Activated CD4-positive, alpha-beta T cell treated with anti-CD3 and anti-CD28 coated beads for 36 hours (primary cell): Measurements from ENCODE around the gene CTBP1. TPM values are rescaled to one million over a fixed set of nuclear protein-coding genes. Genes with fewer than 3 reads are reported as not detected.
"Not testable (repeated sequence)": the region's sequence is repeated elsewhere in the genome, so short reads cannot be mapped to it uniquely, and the experiment has no call there.

ENCODE experiments used
- ATAC-seq: fragments of 200-7000 bp; cut with Tn5 transposase; one replicate; pipeline ENCODE4 v1.10.0; 2021; ENCODE audit warnings: mild to moderate bottlenecking, moderate library complexity
- CTCF ChIA-PET: fragments of 350-600 bp; sonication (Branson Sonifier 250); formaldehyde crosslinking; loops from one replicate; lab custom pipeline; 2021; ENCODE audit warnings: antibody characterized with exemption; lab: Charles Lee
- POLR2A ChIA-PET: fragments of 350-600 bp; sonication (Branson Sonifier 250); formaldehyde crosslinking; loops from one replicate; lab custom pipeline; 2021; ENCODE audit warnings: antibody characterized with exemption, inconsistent platforms; lab: Charles Lee
- DNase-seq: peaks from one replicate; pipeline ENCODE4 v3.0.0-alpha.2; 2020
- H3K27ac Mint-ChIP-seq: one replicate; pipeline ENCODE4 v1.8.0; 2021; ENCODE audit warnings: mixed read lengths
- H3K27me3 Mint-ChIP-seq: one replicate; pipeline ENCODE4 v1.8.0; 2021; ENCODE audit warnings: mixed read lengths
- H3K36me3 Mint-ChIP-seq: one replicate; pipeline ENCODE4 v1.8.0; 2021; ENCODE audit warnings: low read depth, mixed read lengths
- H3K4me1 Mint-ChIP-seq: one replicate; pipeline ENCODE4 v1.8.0; 2021; ENCODE audit warnings: mixed read lengths
- H3K4me3 Mint-ChIP-seq: one replicate; pipeline ENCODE4 v1.8.0; 2021; ENCODE audit warnings: mild to moderate bottlenecking, moderate library complexity, mixed read lengths
- H3K9me3 Mint-ChIP-seq: one replicate; pipeline ENCODE4 v1.8.0; 2021; ENCODE audit warnings: low read depth, mixed read lengths
- intact Hi-C, 2 experiments: fragments of 100-400 bp; cut with DNase I in 1 of 2; cut with micrococcal nuclease in 1 of 2; formaldehyde crosslinking; loops; one replicate each; pipeline versions ENCODE4 v1.14.2 to v1.15.1; 2022 to 2024; cut with DNase I, micrococcal nuclease
- total RNA-seq, 2 experiments: library from RNA; stranded (reverse); gene quantifications; one replicate each; pipeline ENCODE4 v1.2.3, GENCODE V29; 2021

The CTBP1 gene
- total RNA-seq, 2 experiments from 2014 or later = 152 to 177 TPM

DNA sequence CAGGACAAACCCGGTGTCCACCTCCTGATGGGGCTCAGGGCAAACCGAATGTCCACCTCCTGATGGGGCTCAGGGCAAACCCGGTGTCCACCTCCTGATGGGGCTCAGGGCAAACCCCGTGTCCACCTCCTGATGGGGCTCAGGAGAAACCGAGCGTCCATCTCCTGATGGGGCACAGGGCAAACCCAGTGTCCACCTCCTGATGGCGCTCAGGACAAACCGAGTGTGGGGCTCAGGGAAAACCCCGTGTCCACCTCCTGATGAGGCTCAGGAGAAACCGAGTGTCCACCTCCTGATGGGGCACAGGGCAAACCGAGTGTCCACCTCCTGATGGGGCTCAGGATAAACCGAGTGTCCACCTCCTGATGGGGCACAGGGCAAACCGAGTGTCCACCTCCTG, 12.1 kb downstream of the CTBP1 start:
- POLR2A ChIA-PET, H3K9me3 Mint-ChIP-seq, H3K27me3 Mint-ChIP-seq, H3K4me3 Mint-ChIP-seq, H3K27ac Mint-ChIP-seq, ATAC-seq, DNase-seq, intact Hi-C loops, H3K4me1 Mint-ChIP-seq: not testable (repeated sequence)
- peaks cover 33% of the 10 kb centered on the region for H3K36me3 Mint-ChIP-seq
- CTCF ChIA-PET = interaction anchor here (0.5 kb wide), 1 partner anchor 734 kb away, joined by 3 read pairs; no protein-coding TSS in a partner anchor

DNA sequence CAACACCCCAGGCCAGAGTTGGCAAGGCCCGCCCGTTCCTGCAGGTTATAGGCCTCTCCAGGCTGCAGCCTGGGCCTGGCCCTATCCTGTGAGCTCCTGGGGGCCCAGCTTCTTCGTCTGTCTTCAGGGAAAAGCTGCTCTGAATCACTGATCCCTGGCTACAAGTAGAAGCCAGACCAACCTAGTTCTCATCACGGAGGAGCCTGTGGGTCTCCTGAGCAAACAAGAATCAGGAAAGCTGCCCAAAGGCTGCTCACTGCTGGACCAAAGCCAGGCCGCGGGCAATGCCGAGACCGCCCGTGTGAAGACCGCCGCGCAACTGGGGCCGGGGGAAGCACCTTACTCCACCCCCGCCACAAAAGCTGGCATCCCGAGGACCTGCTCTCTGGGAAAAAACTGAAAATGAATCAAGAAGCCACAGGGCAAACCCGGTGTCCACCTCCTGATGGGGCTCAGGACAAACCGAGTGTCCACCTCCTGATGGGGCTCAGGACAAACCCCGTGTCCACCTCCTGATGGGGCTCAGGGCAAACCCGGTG, 12.8 kb downstream of the CTBP1 start:
- H3K4me3 Mint-ChIP-seq = no peak overlapping the region
- no peak overlapping the region for H3K27ac Mint-ChIP-seq
- CTCF ChIA-PET = interaction anchor here (0.5 kb wide), 1 partner anchor 733 kb away, joined by 3 read pairs; no protein-coding TSS in a partner anchor
- peaks cover 35% of the 10 kb centered on the region for H3K36me3 Mint-ChIP-seq
- ATAC-seq (no peak), DNase-seq (no peak)
- no peaks in the 10 kb centered on the region for H3K4me1 Mint-ChIP-seq
- H3K27me3 Mint-ChIP-seq = no peaks in the 10 kb centered on the region
- intact Hi-C loops = no loop called here
- POLR2A ChIA-PET = no interaction called here
- H3K9me3 Mint-ChIP-seq = no peaks in the 10 kb centered on the region

DNA sequence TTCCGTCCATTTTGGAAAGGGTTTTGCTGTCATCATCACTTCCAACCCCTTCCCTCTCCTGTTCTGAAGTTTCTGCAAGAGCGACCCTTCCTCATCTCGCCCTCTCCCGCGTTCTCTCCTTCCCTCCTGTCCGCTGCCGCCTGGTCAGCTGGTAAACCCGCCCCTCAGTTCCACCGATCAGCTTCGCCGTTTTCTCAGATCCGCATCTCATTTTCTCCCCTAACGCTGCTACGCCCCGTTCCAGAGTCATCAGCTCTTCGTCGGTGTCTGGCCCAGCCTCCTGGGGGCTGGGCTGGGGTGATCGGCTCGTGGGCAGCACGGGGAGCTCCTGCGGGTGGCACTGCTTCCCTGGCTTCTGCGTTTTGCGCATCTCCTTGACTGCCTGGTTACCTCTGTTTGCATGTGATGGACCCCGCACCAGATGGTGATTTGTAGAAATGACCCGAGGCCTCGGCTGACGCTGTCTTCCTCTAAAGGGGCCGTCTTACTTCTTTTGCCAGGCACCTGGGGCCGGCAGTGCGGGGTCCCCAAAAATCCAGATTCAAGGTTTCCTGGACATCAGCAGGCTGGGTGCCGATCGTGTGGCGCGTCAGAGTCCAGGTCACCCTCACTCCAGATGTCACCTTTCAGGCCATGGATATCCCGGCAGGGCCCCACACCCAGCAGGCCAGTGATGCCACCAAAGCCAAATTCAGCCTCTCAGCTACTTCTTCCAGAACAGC, 13.4 kb downstream of the CTBP1 start:
- DNase-seq (no peak), ATAC-seq (no peak)
- Mint-ChIP-seq H3K27ac (no peak overlapping the region), H3K36me3 (peaks cover 38% of the 10 kb centered on the region), H3K4me3 (no peak overlapping the region), H3K9me3 (no peaks in the 10 kb centered on the region), H3K27me3 (no peaks in the 10 kb centered on the region), H3K4me1 (no peaks in the 10 kb centered on the region)
- intact Hi-C loops = no loop called here
- CTCF ChIA-PET = interaction anchor here (0.5 kb wide), 1 partner anchor 15 kb away, joined by 3 read pairs; no protein-coding TSS in a partner anchor
- POLR2A ChIA-PET = no interaction called here

DNA sequence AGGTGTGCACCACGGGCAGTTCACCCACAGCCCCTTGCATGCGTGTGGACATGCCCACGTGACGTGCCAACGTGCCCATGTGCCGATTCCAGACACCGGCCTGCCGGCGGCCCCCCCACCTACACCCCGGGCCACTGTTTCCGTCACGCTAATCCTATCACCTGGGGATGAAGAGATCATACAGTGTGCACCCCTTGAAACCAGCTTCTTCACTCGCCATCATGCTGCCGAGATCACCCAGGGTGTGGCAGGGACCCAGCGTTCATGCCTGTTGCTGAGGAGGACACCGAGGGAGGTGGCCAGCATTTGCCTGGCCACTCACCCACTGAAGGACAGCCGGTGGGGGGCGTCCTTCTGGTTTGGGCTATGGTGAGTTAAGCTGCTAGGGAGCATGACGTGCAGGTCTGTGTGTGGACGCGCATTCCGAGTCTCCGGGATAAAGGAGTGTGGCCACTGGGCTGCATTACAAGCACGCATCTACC, 14.1 kb downstream of the CTBP1 start:
- no peak overlapping the region for H3K27ac Mint-ChIP-seq
- CTCF ChIA-PET = interaction anchor here (0.5 kb wide), 1 partner anchor 14 kb away, joined by 3 read pairs; no protein-coding TSS in a partner anchor
- no peaks in the 10 kb centered on the region for H3K4me1 Mint-ChIP-seq
- DNase-seq = no peak
- intact Hi-C loops = no loop called here
- no peak for ATAC-seq
- peaks cover 39% of the 10 kb centered on the region for H3K36me3 Mint-ChIP-seq
- H3K27me3 Mint-ChIP-seq = no peaks in the 10 kb centered on the region
- POLR2A ChIA-PET = no interaction called here
- no peaks in the 10 kb centered on the region for H3K9me3 Mint-ChIP-seq
- no peak overlapping the region for H3K4me3 Mint-ChIP-seq

DNA sequence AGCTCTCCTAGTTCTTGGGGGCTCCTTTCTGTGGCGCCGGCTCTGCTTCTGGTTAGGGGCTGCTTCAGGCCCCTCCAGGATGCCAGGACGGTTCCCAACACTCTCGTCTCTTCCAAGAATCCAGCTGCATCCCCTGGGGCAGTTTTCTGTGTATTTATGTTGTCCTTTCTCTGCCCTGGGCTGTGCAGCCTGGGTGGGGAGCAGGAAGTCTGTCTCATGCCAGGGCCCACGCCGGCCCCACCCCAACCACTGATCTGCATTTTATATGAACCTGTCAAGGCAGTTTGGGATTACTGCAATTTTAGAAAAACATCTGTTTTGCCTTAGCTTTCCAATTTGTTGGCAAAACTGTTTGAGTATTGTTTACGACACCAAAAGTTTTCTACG, 14.6 kb downstream of the CTBP1 start:
- Mint-ChIP-seq H3K4me1 (no peaks in the 10 kb centered on the region), H3K27me3 (no peaks in the 10 kb centered on the region), H3K36me3 (peaks cover 41% of the 10 kb centered on the region), H3K9me3 (no peaks in the 10 kb centered on the region), H3K4me3 (no peak overlapping the region), H3K27ac (no peak overlapping the region)
- ATAC-seq (no peak), DNase-seq (no peak)
- intact Hi-C loops = no loop called here
- ChIA-PET POLR2A (interaction anchor here (1.3 kb wide), 1 partner anchor 33 kb away, joined by 6 read pairs; no protein-coding TSS in a partner anchor), CTCF (interaction anchor here (0.7 to 1.1 kb wide), 3 partner anchors 34 to 126 kb away, joined by 3 read pairs; no protein-coding TSS in a partner anchor)

DNA sequence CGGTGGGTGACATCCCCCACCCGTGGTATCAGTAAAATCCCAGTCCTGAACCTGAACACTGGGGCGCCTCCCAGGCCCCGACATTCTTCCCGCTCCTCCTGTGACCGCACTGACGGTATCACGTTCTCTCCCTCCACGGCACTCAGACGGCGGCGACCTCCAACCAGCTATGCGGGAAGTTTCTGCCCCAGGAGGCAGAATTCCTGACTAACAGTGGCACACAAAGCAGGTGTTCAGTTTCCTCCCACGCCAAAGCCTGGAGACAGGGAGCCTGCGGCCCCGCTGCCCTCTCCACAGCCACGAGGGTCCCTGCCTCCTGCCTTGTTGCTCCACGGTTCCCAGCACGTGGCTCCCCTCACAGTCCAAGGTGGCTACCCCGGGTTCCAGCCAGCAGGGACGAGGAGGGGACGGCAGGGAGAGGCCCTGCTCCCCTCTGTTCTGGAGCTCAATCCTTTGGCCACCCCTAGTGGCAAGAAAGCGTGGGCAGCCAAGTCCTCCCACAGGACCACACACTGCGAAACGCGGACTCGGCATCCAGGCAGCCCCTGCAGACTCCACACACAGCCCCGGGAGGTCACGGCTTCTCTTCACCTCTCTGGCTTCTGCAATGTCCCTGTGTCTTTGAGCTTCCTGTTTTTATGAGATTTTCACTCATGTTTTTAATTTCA, 15.2 kb downstream of the CTBP1 start:
- no peaks in the 10 kb centered on the region for H3K27me3 Mint-ChIP-seq
- no peak overlapping the region for H3K27ac Mint-ChIP-seq
- CTCF ChIA-PET = interaction anchor here (0.7 to 1.1 kb wide), 3 partner anchors 34 to 125 kb away, joined by 3 read pairs; no protein-coding TSS in a partner anchor
- no peaks in the 10 kb centered on the region for H3K4me1 Mint-ChIP-seq
- no peaks in the 10 kb centered on the region for H3K9me3 Mint-ChIP-seq
- DNase-seq (no peak), ATAC-seq (no peak)
- intact Hi-C loops = no loop called here
- POLR2A ChIA-PET = interaction anchor here (1.3 kb wide), 1 partner anchor 32 kb away, joined by 6 read pairs; no protein-coding TSS in a partner anchor
- no peak overlapping the region for H3K4me3 Mint-ChIP-seq
- peaks cover 39% of the 10 kb centered on the region for H3K36me3 Mint-ChIP-seq

DNA sequence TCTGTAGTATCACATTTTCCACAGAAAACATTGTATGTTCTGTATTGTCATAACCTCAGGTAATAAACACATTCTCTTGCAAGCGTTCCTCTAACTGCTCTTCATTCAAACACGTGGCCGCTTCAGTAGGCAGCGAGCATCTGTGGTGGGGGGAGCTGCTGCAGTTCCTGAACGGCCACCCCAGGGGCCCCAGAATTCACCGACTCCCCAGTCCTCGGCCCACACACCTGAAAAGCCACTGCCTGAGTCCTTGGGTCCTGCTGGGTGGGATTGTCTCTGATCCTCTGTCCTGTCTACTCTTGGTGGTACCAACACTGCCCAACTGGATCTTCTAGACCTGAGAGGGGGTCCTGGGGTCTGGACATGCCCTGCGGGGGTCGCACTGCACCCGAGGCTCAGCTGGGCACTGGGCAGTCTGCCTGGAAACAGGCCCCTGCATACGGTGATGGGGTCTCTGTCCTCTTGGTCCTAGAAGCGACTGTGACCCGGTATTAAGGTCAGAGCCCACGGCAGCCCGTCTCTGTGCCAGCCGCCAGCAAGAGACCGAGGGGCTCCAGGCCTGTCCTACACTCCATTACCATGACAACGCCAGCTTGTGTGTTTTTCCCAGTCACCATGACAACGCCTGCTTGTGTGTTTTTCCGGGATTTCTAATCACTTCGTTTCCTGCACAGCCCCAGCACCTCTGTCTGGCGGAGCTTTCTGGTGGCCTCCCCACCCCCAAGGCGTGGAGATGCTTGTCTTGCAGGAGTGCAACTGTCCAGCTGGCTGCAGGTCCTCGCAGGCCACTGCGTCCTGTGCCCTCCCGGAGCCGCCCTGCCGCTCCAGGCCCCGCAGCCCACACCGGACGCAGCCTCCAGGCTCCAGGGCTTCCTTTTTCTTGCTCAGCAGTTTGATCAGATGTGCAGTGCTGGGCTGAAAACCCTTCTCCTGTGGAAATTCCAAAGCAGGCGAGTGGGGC, 16.0 kb downstream of the CTBP1 start:
- intact Hi-C loops = no loop called here
- CTCF ChIA-PET = interaction anchor here (1.1 kb wide), 1 partner anchor 124 kb away, joined by 3 read pairs; no protein-coding TSS in a partner anchor
- H3K27ac Mint-ChIP-seq = no peak overlapping the region

DNA sequence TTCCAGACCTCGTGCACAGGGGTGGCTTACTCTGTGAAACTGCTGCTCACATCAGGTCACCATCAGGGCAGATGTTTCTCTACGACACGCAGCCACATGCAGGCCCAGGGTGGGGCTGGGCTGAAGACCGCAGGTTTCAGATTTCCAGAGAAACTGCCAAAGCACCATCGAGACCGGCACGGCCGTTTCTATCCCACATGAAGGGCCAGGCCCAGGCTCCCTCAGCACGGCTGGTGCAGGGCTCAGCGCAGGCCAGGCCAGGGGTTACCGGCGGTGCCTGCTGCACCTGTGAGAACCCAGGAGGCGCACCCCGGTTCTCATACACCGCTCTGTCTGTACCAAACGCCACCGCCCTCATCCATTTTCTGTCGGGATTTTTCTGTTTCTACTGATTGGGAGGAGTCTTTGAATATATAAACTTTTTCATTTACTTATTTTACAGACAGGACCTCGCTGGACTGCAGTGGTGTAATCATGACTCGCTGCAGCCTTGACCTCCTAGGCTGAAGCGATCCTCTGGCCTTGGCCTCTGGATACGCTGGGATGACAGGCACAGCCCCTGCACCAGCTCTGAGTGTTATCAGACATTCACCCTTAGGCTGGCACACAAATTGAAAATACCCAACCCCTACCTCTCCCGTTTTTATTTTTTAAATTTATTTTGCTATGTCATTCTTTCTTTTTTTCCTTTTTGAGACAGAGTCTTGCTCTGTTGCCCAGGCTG, 17.1 kb downstream of the CTBP1 start:
- intact Hi-C loops = no loop called here
- POLR2A ChIA-PET = no interaction called here
- CTCF ChIA-PET = no interaction called here
- H3K9me3 Mint-ChIP-seq = no peaks in the 10 kb centered on the region
- no peak overlapping the region for H3K27ac Mint-ChIP-seq
- DNase-seq (no peak), ATAC-seq (no peak)
- no peaks in the 10 kb centered on the region for H3K4me1 Mint-ChIP-seq
- no peak overlapping the region for H3K4me3 Mint-ChIP-seq
- H3K36me3 Mint-ChIP-seq = peaks cover 45% of the 10 kb centered on the region
- H3K27me3 Mint-ChIP-seq = no peaks in the 10 kb centered on the region

More for the DNA sequence above, 16.0 kb downstream of the CTBP1 start:
- DNase-seq (no peak), ATAC-seq (no peak)
- no peaks in the 10 kb centered on the region for H3K9me3 Mint-ChIP-seq
- no peaks in the 10 kb centered on the region for H3K27me3 Mint-ChIP-seq
- POLR2A ChIA-PET = interaction anchor here (1.3 kb wide), 1 partner anchor 31 kb away, joined by 6 read pairs; no protein-coding TSS in a partner anchor
- no peak overlapping the region for H3K4me3 Mint-ChIP-seq
- no peaks in the 10 kb centered on the region for H3K4me1 Mint-ChIP-seq
- peaks cover 34% of the 10 kb centered on the region for H3K36me3 Mint-ChIP-seq

DNA sequence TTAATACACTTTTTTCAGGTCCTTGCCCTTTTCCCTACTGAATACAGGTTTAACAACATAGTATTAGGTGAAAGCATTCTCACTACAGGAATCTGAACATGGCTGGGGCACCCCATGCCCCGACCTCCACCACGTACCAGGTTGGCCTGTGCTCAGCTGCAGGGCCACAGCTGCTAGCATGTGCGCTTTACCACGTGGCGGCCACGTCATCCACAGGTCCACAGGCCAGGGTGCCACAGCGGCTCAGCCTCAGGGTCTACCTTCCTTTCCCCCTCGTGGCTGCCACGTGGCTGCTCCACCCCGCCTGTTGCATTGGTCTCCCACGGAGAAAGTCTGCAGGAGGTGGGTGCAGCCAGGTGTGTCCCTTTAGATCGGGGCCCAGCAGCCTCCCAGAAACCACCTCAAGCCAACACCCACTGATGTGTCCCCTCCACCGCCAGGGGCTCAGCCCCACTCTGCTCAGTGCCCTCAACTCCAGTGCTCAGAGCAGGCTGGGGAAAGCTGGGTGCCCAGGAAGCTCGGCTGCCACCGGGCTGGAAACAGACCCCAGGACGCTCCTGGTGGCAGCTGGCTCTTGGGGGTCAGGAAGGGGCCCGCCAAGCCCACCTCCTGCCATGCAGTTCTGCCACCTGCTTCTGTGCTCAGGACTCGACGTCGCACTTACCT, 17.8 kb downstream of the CTBP1 start:
- H3K4me3 Mint-ChIP-seq = no peak overlapping the region
- no peak overlapping the region for H3K27ac Mint-ChIP-seq
- ChIA-PET CTCF (no interaction called here), POLR2A (no interaction called here)
- no peaks in the 10 kb centered on the region for H3K9me3 Mint-ChIP-seq
- H3K36me3 Mint-ChIP-seq = peaks cover 49% of the 10 kb centered on the region
- ATAC-seq (no peak), DNase-seq (no peak)
- H3K27me3 Mint-ChIP-seq = no peaks in the 10 kb centered on the region
- H3K4me1 Mint-ChIP-seq = no peaks in the 10 kb centered on the region
- intact Hi-C loops = no loop called here

DNA sequence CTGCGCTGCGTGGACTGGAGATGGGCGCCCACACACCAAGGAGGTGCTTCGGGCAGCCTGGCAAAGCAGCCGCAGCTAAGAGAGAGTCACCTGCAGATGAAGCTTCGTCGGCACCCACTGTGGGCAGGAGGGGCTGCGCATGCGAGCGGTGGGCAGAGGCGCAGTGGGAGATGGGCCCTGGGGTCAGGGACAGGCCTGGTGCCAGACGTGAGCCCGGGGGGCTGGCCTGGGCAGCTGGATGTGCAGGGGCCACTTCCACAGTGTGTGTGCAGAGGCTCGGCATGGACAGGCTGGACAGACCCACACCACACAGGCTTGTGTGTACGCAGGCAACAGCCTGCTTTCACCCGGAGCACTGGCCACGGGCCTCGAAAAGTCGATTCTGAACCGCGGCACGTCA, 18.6 kb downstream of the CTBP1 start:
- no peak for ATAC-seq
- CTCF ChIA-PET = no interaction called here
- H3K36me3 Mint-ChIP-seq = peaks cover 45% of the 10 kb centered on the region
- no peak overlapping the region for H3K27ac Mint-ChIP-seq
- no peak for DNase-seq
- H3K27me3 Mint-ChIP-seq = no peaks in the 10 kb centered on the region
- H3K9me3 Mint-ChIP-seq = no peaks in the 10 kb centered on the region
- no peaks in the 10 kb centered on the region for H3K4me1 Mint-ChIP-seq
- intact Hi-C loops = no loop called here
- no peak overlapping the region for H3K4me3 Mint-ChIP-seq
- POLR2A ChIA-PET = no interaction called here
